ENCODE results near the gene PIEZO2. TPM values are rescaled to one million over a fixed set of nuclear protein-coding genes. Genes with fewer than 3 reads are reported as not detected.

The PIEZO2 gene
- total RNA-seq, 1 donor from 2014 or later = 100.0 TPM

DNA sequence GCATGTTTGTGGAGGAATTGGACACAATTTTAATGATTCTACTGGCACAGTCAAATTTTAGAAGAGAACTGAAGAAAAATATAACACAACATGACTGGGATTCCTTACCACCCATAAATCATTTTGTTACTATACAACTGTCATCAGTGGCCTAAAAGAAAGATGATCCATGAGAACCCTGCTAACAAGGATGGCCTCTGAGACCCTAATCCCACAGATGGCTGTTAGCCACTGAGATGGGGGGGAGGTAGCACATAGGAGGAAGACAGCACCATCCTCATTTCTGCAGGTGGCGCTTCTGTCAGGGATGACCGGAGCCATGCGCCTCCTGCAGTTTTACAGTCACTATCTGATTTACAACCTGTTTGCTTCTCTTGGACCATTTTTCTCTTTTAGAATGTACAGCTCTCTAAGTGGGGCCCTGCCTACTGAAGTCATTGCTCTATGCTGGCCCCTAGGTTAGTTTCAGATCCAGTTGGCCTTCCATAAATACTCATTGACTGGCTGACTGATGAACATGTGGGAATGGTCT, 343.7 kb downstream of the PIEZO2 start:
- DNase-seq (ENCODE audit: extremely low read depth, low read depth, low spot score) = no peak

DNA sequence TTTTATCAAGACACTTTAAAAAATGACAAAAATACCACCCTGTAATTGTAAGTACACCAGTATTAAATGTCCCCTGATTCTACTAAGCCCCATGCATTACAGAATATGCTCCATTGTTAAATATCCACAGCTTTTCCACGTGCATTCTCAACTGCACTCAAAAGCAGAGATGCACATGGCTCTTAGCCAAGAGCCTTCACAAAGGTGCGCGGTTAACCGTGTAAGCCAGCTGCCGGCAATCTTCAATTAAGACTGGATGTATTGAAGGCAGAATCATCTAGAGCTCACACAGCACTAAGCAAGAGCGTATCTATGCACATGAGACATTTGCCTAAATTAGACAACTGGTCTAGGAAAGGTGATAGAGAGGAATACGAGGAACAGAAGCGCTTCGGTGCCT, 345.2 kb downstream of the PIEZO2 start:
- DNase-seq (ENCODE audit: extremely low read depth, low read depth, low spot score) = no peak

- no peak for DNase-seq (ENCODE audit: extremely low read depth, low read depth, low spot score)
Measured at GRCh38 chr18:10798727-10799550, 350.4 kb downstream of the PIEZO2 start.

DNA sequence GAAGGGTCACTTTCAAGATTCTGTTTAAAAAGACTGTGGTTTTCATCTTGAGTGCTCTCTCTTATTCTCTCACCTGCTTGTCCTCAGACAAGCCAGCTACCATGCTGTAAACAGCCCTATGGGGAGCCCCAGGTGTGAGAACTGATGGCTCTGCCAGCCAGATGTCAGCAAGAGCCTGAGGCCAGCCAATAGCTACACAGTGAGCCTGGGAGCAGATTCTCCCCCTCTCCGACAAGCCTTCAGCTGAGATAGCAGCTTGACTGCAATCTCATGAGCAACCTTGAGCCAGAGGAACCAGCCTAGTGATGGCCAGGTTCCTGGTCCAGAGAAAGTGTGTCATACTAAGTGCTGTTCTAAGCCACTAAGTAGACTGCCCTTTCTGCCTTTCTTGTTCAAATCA, 351.5 kb downstream of the PIEZO2 start:
- DNase-seq (ENCODE audit: extremely low read depth, low read depth, low spot score) = no peak

DNA sequence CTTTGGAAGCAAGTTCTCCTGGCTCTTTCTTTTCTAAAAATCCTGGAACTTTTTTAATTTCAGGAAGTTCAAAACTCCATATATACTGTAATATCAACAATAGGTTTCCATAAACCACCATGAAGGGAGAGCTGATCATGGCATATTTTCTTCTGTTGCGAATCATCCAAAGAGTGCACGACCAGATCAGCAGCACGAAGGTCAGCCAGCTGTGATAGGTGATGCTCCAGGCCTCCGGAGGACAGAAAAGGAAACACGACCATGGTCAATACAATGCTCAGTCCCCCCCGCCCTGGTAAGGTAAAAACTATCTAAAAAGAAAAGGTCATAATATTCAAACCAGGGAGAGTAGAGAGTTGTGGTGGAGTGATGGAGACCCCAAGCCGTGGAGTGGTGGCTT, 354.6 kb downstream of the PIEZO2 start:
- no peak for DNase-seq (ENCODE audit: extremely low read depth, low read depth, low spot score)

- no peak for DNase-seq (ENCODE audit: extremely low read depth, low read depth, low spot score)
Measured at GRCh38 chr18:10793730-10794370, 355.5 kb downstream of the PIEZO2 start.

DNA sequence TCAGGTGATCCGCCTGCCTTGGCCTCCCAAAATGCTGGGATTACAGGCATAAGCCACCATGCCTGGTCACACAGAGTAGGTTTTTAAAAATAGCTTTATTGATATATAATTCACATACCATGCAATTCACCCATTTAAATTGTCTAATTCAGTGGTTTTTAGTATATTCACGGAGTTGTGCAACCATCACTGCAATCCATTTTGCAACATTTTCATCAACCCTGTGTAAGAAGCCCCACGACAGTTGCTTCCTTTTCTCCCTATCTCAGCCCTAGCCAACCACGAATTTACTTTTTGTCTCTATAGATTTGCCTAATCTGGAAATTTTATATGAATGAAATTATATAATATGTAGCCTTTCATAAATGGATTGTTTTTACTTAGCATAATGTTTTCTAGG, 357.2 kb downstream of the PIEZO2 start:
- DNase-seq (ENCODE audit: extremely low read depth, low read depth, low spot score) = no peak

DNA sequence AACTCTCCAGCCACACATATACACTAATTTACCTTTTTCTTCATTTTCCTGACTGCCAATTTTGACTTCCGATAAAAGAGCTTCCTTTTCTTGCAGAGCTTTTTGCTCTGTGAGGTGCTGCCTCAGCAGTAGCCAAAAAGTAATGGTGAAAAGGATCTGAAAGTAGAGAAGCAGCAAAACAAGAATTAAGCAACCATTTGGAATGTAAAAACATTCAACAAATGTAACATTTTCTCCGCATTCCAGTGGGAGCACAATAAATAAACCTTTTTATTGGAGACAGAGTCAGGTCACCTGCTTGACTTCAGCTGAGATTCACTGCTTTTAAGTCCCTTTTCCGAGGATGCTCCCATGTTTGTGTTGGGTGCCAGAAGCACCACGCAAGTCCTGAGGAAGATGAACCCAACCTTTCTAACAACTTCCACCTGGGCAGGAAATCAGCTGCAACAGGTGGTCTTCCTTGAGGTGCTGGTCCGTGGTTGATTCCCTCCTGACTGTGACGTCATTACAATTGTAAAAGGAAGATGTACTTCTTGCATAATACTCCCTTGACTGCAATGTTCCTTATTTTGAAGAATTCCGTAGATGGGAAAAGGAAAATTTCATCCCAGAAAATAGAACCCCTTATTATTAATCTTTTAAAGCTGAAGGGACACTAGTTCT, 358.1 kb downstream of the PIEZO2 start:
- no peak for DNase-seq (ENCODE audit: extremely low read depth, low read depth, low spot score)

GRCh38 chr18:10789180-10789579, 360.2 kb downstream of the PIEZO2 start:
- DNase-seq (ENCODE audit: extremely low read depth, low read depth, low spot score) = no peak

- peak; percentile 27 for DNase-seq (ENCODE audit: extremely low read depth, low read depth, low spot score)
Measured at GRCh38 chr18:10787293-10787901, 362.0 kb downstream of the PIEZO2 start.

GRCh38 chr18:10785798-10786197, 363.6 kb downstream of the PIEZO2 start:
- DNase-seq (ENCODE audit: extremely low read depth, low read depth, low spot score) = no peak

DNA sequence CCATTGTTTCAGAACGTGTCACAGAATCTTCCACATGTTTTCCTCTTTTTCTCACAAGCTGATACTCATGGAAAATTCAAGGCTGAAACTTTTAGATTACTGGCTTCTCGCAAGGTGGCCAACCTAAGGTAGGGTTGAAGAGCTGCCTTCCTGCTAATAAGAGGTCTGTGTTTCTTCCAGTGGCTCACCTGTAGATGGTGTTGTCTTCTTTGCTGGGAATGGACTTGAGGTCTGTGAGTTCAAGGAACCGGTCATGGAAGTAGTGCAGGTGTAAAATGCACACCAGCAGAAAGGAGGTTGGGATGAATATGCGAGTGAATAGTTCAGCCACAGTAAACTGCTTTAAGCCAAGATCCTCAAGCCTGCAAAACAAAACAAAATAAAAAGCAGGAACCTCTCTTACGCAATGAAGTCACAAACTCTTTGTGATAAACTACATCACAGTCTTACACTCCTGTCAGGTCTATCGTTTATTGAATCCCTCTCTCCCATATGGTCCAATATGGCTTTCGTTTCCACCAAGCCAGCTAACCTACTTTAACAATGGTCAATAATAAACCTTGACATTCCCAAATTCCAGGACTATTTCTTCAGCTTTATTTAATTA, 364.7 kb downstream of the PIEZO2 start:
- no peak for DNase-seq (ENCODE audit: extremely low read depth, low read depth, low spot score)

DNA sequence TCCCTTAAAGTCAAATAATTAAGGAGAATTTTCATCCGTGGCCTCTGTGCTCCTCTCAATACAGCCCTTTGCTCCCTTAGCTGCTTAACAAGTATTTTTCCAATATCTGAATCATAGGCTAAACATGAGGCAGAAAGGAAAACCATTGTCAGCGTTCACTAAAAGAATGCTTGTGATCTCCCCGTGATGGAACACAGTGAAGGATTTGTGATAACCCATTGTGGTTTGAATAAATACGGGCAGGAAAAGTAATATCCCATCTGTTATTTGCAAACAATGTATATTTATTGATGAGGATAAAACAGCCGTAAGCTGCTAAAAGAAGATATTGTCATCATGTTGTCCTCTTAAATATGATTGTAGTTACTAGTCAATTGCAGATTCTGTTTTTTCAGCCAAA, 365.4 kb downstream of the PIEZO2 start:
- no peak for DNase-seq (ENCODE audit: extremely low read depth, low read depth, low spot score)

GRCh38 chr18:10776493-10776892, 372.9 kb downstream of the PIEZO2 start:
- DNase-seq (ENCODE audit: extremely low read depth, low read depth, low spot score) = no peak

DNA sequence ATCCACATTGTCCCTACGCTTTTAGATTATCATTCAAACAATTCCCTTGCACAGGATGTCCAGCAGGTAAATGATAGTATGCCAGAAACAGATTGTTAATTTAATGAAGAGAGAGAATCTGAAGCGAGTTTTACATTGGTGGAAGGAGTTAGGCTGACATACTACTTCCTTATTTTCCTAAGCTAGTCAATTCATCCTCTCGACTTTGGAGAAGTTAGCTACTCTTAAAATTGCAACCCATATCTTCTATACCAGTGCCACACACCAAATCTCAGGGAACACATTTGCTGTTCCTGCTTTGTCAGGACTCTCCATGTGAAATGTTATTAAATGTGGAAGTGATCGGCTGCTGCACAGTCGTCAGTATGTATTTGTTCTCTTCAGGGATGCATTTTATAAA, 374.3 kb downstream of the PIEZO2 start:
- DNase-seq (ENCODE audit: extremely low read depth, low read depth, low spot score) = no peak

DNA sequence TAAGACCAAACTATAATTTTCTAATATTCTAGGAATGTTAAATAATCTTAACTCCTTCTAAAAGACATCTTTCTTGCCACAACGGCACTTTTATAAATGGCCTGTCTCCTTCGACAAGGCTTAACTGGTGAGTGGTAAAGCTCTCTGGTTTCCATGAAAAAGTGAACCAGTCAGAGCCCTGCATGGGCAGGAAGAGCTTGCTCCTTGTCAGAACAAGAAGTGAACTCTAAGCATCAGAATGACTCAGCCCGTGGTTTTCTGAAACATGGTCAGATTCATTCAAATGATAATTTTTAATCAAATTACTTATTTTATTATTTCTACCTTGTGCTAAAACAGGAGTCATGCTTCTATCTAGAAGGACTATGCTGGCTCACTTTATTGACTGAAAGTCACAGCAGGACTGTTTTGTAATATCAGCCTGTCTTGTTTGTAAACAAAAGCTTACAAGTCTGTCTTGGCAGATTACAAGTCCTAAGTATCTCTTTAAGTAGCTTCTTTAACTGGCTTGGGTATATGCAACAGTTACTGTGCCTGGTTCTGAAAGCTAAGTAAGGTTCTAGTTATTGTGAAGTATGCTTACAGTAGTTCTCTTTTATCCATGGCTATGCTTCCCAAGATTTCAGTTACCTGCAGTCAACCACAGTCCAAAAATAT, 378.2 kb downstream of the PIEZO2 start:
- no peak for DNase-seq (ENCODE audit: extremely low read depth, low read depth, low spot score)

DNA sequence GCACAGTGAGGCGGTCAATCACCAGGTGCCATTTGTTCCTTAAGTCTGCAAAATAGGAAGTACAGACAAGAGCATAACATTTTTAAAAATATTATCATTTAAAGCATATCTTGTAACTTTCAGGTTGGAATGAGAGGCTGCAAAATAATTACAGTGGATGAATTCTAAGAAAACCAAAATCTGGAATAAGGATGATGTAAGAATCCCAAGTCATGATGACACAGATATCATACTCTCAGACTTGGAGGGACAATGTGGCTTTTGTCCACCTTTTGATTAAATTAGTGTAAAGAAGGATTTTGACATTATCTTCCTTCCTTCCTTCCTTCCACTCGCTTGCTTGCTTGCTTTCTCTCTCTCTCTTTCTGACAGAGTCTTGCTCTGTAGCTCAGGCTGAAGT, 379.1 kb downstream of the PIEZO2 start:
- DNase-seq (ENCODE audit: extremely low read depth, low read depth, low spot score) = no peak

DNA sequence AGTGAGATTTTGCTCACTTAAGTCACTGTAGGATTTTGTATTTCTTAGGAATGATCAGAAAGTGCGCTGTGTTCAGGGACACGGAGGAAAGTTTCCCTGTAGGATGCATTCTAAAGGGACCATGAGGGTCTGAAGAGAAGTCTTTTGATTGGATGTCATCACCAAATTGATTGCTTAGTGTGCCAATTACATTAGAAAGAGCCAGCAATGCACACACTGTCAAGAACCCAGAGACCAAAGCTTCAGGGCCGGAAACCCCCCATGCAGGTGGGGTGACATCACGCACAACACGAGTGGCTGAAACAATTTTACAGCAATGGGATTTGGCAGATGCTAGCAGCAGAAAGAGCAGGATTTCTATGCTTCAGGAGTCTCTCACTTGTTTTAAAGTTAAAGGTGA, 381.1 kb downstream of the PIEZO2 start:
- DNase-seq (ENCODE audit: extremely low read depth, low read depth, low spot score) = no peak

DNA sequence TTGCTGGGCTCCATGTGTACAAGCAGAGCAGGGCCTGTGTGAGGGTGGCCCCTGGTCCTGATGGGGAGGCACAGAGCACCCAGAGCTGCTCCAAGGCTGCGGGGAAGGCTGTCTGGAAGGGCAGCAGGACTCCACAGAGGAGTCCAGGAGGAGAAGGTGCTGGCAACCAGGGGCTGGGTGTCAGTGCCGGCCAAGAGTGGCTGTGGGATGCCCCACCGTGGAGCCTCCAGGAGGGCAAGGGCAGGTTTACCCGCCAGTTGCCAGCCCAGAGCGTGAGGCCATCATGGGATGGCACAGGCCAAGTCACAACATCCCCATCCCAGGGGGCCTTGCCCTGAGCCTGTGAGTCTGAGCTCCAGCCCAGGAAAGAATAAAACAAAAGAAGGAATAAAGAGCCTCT, 381.7 kb downstream of the PIEZO2 start:
- no peak for DNase-seq (ENCODE audit: extremely low read depth, low read depth, low spot score)

DNA sequence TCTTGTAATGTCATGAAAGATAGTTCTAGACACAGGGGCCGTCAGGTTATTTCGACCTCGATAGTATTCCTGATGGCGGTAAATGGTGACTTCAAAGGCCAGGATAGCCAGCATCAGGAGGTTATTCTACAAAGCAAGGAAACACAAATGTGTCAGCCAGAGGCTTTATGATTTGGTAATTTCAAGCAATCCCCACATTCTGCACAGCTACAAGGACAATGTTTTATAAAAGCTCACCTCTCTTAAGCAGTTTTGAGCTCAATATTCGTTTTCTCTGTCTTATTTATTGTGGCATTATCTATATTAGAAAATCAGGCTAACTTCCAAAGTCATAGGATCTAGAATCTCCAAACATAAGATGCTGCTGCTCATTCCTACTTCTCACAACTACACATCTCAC, 388.4 kb downstream of the PIEZO2 start:
- DNase-seq (ENCODE audit: extremely low read depth, low read depth, low spot score) = no peak

Data from glomerular endothelial cell (primary cell).